Fibroblast of lung (primary cell): ENCODE results near the gene CEP19. TPM values are rescaled to one million over a fixed set of nuclear protein-coding genes. Genes with fewer than 3 reads are reported as not detected.

Source experiments
- DNase-seq, 2 donors: peaks; one replicate each; pipeline versions ENCODE4 v3.0.0 to v3.0.0-alpha.2; 2010; ENCODE audit warnings: low read depth in 2 of 2
- H2AFZ ChIP-seq: 2 replicates; pipeline ENCODE4 v1.5.1; 2012; ENCODE audit warnings: low read length, control low read depth, inconsistent platforms
- H3K27ac ChIP-seq: 2 replicates; pipeline ENCODE4 v1.5.1; 2011; ENCODE audit warnings: low read length, control low read depth; ENCODE audit not compliant: insufficient read depth
- H3K27me3 ChIP-seq: 2 replicates; pipeline ENCODE4 v1.5.1; 2011; ENCODE audit warnings: mild to moderate bottlenecking, low read length; ENCODE audit not compliant: control insufficient read depth, insufficient read depth
- H3K36me3 ChIP-seq: 2 replicates; pipeline ENCODE4 v1.5.1; 2011; ENCODE audit warnings: low read length; ENCODE audit not compliant: control insufficient read depth, insufficient read depth
- H3K4me1 ChIP-seq: 2 replicates; pipeline ENCODE4 v1.5.1; 2011; ENCODE audit warnings: low read length; ENCODE audit not compliant: control insufficient read depth, insufficient read depth; ENCODE audit errors: extremely low read depth
- H3K4me2 ChIP-seq: 2 replicates; pipeline ENCODE4 v1.5.1; 2011; ENCODE audit warnings: low read length, control low read depth; ENCODE audit not compliant: insufficient read depth; ENCODE audit errors: extremely low read depth
- H3K4me3 ChIP-seq, 4 experiments: fragments of 200-600 bp in 1 of 4; sonication (generic) in 1 of 4; replicated peaks in 1 of 4; 2 replicates each; pipeline ENCODE4 v1.5.1; 2011 to 2016; ENCODE audit warnings: low read length in 4 of 4, low read depth in 3 of 4, mild to moderate bottlenecking in 3 of 4, control low read depth in 2 of 4, inconsistent platforms in 1 of 4, mixed read lengths in 1 of 4; ENCODE audit not compliant: insufficient read depth in 1 of 4; ENCODE audit errors: control extremely low read depth in 1 of 4
- H3K79me2 ChIP-seq: 2 replicates; pipeline ENCODE4 v1.5.1; 2012; ENCODE audit warnings: mild to moderate bottlenecking, low read length, inconsistent platforms; ENCODE audit not compliant: control insufficient read depth, insufficient read depth
- H3K9ac ChIP-seq: 2 replicates; pipeline ENCODE4 v1.5.1; 2011; ENCODE audit warnings: mild to moderate bottlenecking, low read length, control low read depth; ENCODE audit not compliant: insufficient read depth
- H3K9me3 ChIP-seq: 2 replicates; pipeline ENCODE4 v1.5.1; 2012; ENCODE audit warnings: low read depth, low read length; ENCODE audit not compliant: control insufficient read depth, insufficient read depth
- H4K20me1 ChIP-seq: 2 replicates; pipeline ENCODE4 v1.5.1; 2011; ENCODE audit warnings: low read length; ENCODE audit not compliant: control insufficient read depth, insufficient read depth; ENCODE audit errors: extremely low read depth
- EZH2 ChIP-seq: IDR thresholded peaks from 2 replicates; pipeline ENCODE4 v1.5.1; 2012; ENCODE audit warnings: low read length, control low read depth, mild to moderate bottlenecking; ENCODE audit errors: missing control alignments
- polyA plus RNA-seq, 2 donors: library from polyadenylated mRNA; depleted of rRNA in 1 of 2; stranded (reverse) in 1 of 2; unstranded in 1 of 2; fragments of >200 nt; gene quantifications; 2 replicates each; pipeline ENCODE4 v1.2.1, GENCODE V29; 2011 to 2012; ENCODE audit warnings: missing spikeins in 1 of 2
- total RNA-seq: library from RNA; depleted of rRNA; stranded (reverse); fragments of >200 nt; gene quantifications from 2 replicates; pipeline ENCODE4 v1.2.1, GENCODE V29; 2014
- TF ChIP-seq, protein P1 (sequence below), 2 donors: IDR thresholded peaks in 1 of 2; conservative IDR thresholded peaks in 1 of 2; 1 replicate in 1 of 2; 2 replicates in 1 of 2; pipeline ENCODE4 v1.5.1; 2011 to 2012; ENCODE audit warnings: low read length in 2 of 2, control low read depth in 1 of 2, inconsistent platforms in 1 of 2, low read depth in 1 of 2, mild to moderate bottlenecking in 1 of 2

CEP19 gene
- total and polyA plus RNA-seq, 2 donors (not counting 1 experiment from before 2014, with no cell fraction given), result 3.2 to 3.6 TPM

DNA sequence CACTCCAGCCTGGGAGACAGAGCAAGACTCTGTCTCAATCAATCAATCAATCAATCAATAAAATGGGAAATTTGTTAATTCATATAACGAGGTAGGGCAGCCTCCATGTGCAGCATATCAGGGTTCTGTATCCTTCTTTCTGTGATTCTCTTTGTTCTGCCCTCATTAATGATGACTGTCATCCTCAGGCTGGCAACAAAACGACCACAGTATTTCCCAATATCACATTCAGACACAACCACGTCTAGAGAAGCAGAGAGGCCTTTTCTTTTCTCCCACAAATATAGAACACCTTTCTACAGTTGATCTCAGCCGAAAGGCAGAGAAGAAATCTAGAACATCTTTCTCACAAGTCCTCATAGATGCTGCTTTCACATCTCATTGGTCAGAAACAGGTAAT, 11.2 kb downstream of the CEP19 start:
- no peaks in the 10 kb centered on the region for H4K20me1 ChIP-seq
- H3K27ac ChIP-seq, result no peak overlapping the region
- TF ChIP-seq, protein P1, sequence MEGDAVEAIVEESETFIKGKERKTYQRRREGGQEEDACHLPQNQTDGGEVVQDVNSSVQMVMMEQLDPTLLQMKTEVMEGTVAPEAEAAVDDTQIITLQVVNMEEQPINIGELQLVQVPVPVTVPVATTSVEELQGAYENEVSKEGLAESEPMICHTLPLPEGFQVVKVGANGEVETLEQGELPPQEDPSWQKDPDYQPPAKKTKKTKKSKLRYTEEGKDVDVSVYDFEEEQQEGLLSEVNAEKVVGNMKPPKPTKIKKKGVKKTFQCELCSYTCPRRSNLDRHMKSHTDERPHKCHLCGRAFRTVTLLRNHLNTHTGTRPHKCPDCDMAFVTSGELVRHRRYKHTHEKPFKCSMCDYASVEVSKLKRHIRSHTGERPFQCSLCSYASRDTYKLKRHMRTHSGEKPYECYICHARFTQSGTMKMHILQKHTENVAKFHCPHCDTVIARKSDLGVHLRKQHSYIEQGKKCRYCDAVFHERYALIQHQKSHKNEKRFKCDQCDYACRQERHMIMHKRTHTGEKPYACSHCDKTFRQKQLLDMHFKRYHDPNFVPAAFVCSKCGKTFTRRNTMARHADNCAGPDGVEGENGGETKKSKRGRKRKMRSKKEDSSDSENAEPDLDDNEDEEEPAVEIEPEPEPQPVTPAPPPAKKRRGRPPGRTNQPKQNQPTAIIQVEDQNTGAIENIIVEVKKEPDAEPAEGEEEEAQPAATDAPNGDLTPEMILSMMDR (conservative IDR thresholded peaks at IDR 0.05 in 1 of 2, IDR thresholded peaks at IDR 0.05 in 1 of 2; ENCODE audit: low read depth in 1 of 2, low read length in 2 of 2), result no peak
- TF ChIP-seq EZH2, result no peak
- H3K27me3 ChIP-seq, result no peaks in the 10 kb centered on the region
- no peaks in the 10 kb centered on the region for H3K79me2 ChIP-seq
- H3K36me3 ChIP-seq, result no peaks in the 10 kb centered on the region
- H2AFZ ChIP-seq, result no peak overlapping the region
- H3K4me3 ChIP-seq, result no peak overlapping the region
- H3K9ac ChIP-seq, result no peak overlapping the region
- no peaks in the 10 kb centered on the region for H3K9me3 ChIP-seq
- no peak overlapping the region for H3K4me2 ChIP-seq
- H3K4me1 ChIP-seq, result no peaks in the 10 kb centered on the region
- no peak for DNase-seq

DNA sequence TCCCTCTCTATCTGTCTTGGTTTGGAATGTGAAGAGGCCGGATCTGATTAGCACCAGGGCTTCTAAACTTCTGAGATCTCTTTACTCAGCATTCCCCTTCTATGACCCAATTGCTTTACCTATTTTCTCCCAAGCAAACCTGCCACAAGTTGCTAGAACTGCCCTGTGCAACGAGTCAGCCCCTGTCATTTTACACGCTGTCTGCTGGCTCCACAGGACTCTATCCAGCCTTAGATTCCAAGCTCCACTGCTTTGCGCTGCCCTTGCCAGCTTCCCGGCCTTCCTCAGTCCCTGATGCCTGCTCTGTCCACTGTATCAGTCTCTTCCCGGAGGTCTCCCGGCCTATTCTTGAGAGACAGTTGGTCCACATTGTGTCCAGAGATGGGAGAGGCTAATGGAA, 12.3 kb downstream of the CEP19 start:
- no peaks in the 10 kb centered on the region for H3K36me3 ChIP-seq
- no peaks in the 10 kb centered on the region for H3K4me1 ChIP-seq
- H3K4me3 ChIP-seq, result no peak overlapping the region
- no peak for DNase-seq
- no peak overlapping the region for H3K27ac ChIP-seq
- no peaks in the 10 kb centered on the region for H3K79me2 ChIP-seq
- H4K20me1 ChIP-seq, result no peaks in the 10 kb centered on the region
- H3K9ac ChIP-seq, result no peak overlapping the region
- no peaks in the 10 kb centered on the region for H3K9me3 ChIP-seq
- no peak overlapping the region for H2AFZ ChIP-seq
- H3K27me3 ChIP-seq, result no peaks in the 10 kb centered on the region
- no peak overlapping the region for H3K4me2 ChIP-seq
- no peak for TF ChIP-seq EZH2
- TF ChIP-seq, protein P1 (conservative IDR thresholded peaks at IDR 0.05 in 1 of 2, IDR thresholded peaks at IDR 0.05 in 1 of 2; ENCODE audit: low read depth in 1 of 2, low read length in 2 of 2), result no peak

DNA sequence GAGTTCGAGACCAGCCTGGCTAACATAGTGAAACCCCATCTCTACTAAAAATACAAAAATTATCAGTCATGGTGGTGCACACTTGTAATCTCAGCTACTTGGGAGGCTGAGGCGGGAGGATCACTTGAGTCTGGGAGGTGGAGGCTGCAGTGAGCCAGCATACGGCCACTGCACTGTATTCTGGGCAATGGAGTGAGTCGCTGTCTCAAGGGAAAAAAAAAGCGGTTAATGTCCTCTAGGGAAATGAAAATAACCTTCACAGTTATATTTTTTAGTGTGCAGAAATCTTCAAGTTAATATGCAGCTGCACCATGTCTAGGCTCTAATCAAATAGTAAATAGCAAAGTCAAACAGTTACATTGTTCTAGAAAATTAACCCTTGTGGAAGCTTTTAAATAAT, 14.8 kb downstream of the CEP19 start:
- no peak overlapping the region for H3K4me2 ChIP-seq
- H3K4me1 ChIP-seq, result no peaks in the 10 kb centered on the region
- H3K36me3 ChIP-seq, result no peaks in the 10 kb centered on the region
- DNase-seq, result no peak
- H3K9ac ChIP-seq, result no peak overlapping the region
- no peak overlapping the region for H3K4me3 ChIP-seq
- TF ChIP-seq, protein P1 (conservative IDR thresholded peaks at IDR 0.05 in 1 of 2, IDR thresholded peaks at IDR 0.05 in 1 of 2; ENCODE audit: low read depth in 1 of 2, low read length in 2 of 2), result no peak
- TF ChIP-seq EZH2, result no peak
- no peaks in the 10 kb centered on the region for H3K9me3 ChIP-seq
- no peaks in the 10 kb centered on the region for H4K20me1 ChIP-seq
- H3K27me3 ChIP-seq, result no peaks in the 10 kb centered on the region
- no peak overlapping the region for H3K27ac ChIP-seq
- H2AFZ ChIP-seq, result no peak overlapping the region
- no peaks in the 10 kb centered on the region for H3K79me2 ChIP-seq
